GM21447 (cell line): ENCODE measurements around the gene ILDR1.

Experiments used
- ATAC-seq: cut with Tn5 transposase; IDR thresholded peaks from one replicate; pipeline ENCODE4 v1.9.1; 2021; ENCODE audit not compliant: unreplicated experiment

ILDR1 gene

GRCh38 chr3:121995161-121996137 is 26.6 kb downstream of the ILDR1 start:
- ATAC-seq: peak; percentile 39

- no peak for ATAC-seq
Measured at GRCh38 chr3:121994551-121994950, 27.5 kb downstream of the ILDR1 start.

DNA sequence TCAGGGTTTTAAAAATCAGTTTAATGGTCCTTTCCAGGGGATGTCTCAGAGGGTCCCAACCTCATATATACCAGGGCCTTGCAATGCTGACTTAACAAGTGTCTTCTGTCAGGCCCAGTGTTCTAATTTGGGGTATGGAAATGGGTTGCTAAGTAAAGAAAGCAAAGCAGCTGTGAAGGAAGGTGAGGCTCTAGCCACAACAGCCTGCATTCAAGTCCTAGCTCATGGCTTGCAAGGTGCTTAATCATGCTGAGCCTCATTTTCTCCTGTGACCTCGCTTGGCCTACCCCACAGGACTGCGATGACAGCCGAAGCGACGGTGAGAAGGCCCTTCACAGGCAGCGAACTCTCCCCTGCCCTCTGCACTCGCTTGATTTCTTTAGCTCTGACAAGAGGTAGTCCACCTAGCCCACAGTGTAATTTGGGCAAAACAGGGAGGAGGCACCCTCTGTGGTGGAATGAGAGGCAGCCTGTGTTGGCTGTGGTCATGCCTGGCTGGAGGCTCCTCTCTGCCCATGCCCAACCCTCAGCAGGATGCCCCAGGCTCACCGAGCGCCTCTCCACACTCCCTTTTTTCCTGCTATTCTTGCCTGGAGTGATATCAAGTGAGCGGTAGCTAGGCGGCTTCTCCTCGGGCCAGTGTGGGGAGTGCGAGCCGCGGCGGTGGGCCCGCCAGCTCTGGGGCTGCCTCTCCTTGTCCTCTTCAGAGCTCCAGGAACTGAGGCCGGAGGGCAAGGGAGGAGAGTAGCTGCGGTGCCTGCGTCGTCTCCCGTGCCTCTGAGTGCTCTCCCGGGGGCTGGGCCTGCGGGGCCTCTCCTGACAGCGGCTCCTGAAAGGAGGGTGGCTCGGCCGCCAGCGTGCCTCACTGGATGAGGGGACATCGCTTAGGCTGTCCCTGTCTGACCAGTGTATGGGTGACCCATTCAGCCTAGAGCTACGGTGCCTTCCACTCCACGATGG is 29.2 kb downstream of the ILDR1 start:
- peak; percentile 61 for ATAC-seq

GRCh38 chr3:121989943-121990342 is 32.1 kb downstream of the ILDR1 start:
- no peak for ATAC-seq

DNA sequence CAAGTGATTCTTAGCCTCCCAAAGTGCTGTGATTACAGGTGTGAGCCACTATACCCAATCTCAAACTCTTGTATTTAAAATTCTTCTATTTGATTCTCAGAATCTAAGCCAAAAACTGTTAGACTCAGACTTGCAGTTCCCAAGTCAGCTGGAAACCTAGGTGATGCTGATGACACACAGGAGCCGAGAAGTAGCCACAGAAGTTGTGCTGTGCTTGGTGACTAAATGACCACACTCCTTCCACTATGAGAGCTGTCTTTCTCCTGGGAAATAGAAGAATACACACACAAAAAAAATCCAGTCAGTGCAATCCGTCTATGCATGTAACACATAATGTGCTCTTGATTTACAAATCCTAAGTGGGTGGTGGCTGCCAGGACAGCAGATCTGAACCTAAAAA is 33.9 kb downstream of the ILDR1 start:
- no peak for ATAC-seq

DNA sequence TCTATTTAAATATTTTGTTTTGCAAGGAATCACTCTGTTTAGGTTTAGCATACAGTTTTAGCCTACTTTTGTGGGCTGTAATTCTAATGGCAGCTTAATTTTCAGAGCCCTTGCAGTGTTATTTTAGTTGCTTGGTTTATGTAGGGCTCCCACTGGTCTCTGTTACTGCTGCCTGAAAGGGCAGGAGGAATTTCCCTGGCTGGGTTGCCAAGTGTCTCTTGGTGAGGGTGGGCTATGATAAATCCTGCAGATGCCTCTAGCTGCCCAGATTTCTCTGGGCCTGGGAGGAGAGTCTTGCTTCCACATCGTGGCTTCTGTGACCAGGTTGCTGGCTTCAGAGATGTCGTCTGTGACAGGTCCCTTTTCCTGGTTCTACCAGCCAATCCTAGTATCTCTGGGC is 36.2 kb downstream of the ILDR1 start:
- no peak for ATAC-seq

DNA sequence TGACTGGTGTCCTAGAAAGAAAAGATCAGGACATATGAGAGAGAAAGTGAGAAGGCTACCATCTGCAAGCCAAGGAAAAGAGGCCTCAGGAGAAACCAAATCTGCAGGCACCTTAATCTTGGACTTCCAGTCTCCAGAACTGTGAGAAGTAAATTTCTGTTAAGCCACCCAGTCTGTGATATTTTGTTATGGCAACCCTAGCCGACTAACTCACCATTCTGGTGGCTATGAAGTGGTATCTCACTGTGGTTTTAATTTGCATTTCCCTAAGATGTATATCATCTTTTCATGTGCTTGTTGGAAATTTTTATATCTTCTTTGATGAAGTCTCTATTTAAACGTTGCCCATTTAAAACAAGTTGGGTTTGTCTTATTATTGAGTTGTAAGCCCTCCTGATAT is 40.6 kb downstream of the ILDR1 start:
- ATAC-seq: no peak

- ATAC-seq: peak; percentile 30
Measured at GRCh38 chr3:121980450-121980796, 41.6 kb downstream of the ILDR1 start.

GRCh38 chr3:121979734-121980449 is 42.2 kb downstream of the ILDR1 start:
- peak; percentile 79 for ATAC-seq

GRCh38 chr3:121979246-121979645 is 42.8 kb downstream of the ILDR1 start:
- ATAC-seq: no peak

- ATAC-seq: no peak
Measured at GRCh38 chr3:121976727-121977126, 45.3 kb downstream of the ILDR1 start.

DNA sequence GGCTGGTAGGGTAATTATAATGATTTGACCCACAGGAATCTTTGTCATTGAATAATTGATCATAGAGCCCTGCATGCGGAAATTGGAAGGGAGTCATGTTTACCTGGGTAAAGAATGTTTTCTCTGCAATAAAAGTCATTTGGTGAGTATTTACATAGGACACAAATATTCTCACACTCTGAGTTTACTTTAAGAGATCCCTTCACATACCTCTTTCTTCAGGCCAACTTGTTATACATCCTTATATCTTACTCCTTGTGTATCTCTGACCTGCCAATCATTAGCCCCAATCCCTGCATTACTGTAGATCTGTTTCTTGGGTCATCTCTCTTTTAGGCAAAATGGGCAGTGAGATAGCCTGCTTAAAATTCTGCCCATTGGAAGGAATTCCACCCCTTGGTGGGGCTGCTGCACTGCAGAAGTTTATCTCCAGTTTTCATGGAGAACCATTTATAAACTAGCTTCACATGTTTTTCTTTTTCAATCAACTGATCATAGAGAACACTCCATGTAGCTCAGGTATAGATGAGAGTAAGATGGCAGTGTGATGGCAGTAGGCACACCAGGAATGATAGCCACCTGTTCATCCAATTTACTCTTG is 46.2 kb downstream of the ILDR1 start:
- no peak for ATAC-seq

GRCh38 chr3:121974601-121975111 is 47.4 kb downstream of the ILDR1 start:
- ATAC-seq: no peak

GRCh38 chr3:121970047-121970446 is 52.0 kb downstream of the ILDR1 start:
- no peak for ATAC-seq

DNA sequence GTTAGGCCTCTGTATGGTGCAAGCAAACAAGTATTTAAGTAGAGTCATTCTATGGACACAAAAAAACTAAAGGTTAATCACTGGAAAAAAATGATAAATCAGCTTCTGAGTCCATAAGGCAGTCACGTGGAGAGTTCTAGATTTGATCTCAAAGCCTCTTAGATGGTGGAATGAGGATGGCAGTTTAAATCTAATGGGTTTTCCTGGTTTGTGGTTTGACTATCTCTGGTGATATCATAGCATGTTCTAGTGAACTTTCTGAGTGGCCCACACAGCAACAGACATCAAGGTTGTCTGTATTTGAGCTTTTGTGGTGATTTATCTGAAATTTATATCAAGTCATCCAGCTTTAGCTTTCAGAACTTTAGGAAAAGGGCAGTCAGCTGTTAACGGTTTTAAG is 52.4 kb downstream of the ILDR1 start:
- no peak for ATAC-seq

GRCh38 chr3:121963608-121964007 is 58.4 kb downstream of the ILDR1 start:
- ATAC-seq: no peak

DNA sequence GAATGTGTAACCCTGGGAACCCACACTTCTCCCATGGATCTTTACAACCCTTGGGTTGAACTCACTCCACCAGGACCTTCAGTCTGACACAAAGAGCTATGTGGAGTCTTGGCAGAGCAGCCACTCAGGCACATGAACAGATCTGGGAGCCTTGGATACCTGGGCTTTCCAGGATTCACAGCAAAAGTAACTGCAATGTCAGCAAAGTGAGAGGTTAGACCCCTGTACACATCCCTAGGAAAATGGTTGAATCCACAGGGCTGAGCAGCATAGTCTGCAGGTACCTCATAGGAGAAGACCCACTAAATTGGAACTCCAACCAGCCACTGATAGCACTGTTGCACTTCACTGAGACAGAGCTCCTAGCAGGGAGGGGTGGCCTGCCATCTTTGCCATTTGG is 59.6 kb downstream of the ILDR1 start:
- ATAC-seq: no peak

DNA sequence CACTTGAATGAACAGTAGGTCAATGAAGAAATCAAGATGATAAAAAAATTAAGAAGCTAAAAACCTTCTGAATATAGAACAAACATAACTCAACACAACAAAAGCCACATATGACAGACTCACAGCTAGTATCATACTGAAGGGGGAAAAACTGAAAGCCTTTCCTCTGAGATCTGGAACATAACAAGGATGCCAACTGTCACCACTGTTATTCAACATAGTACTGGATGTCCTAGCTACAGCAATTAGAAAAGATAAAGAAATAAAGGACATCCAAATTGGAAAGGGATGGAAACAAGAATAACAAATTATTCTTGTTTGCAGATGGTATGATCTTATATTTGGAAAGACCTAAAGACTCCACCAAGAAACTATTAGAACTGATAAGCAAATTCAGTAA is 60.8 kb downstream of the ILDR1 start:
- no peak for ATAC-seq

GRCh38 chr3:121958801-121959200 is 63.2 kb downstream of the ILDR1 start:
- no peak for ATAC-seq

GRCh38 chr3:121957674-121958415 is 64.2 kb downstream of the ILDR1 start:
- ATAC-seq: peak; percentile 85
